GM19099 (cell line): Measurements from ENCODE around the gene DYRK3.

Source experiments
- POLR2A ChIP-seq: IDR thresholded peaks from 3 replicates; pipeline ENCODE4 v1.6.1; 2011; ENCODE audit warnings: low read depth; ENCODE audit not compliant: insufficient read length; ENCODE audit errors: extremely low read depth

The DYRK3 gene

DNA sequence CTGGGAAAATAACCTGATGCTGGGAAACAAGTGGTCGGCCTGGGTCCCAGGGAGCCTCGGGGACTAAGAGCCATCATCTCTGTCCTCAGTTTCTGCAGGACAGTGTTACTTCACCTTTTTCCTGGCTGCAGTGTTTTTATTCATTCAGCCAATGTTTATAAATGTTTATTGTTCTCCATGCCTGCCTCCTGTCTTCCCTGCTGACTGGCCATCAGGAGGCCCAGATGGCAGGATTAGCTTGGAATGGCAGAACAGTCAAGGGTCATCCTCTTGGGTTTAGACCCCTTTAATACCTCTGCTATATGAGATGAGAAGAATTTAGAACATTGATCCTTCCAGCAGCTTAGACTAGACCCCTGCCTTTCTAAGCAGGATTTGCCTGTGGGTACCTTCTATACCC, 62.7 kb downstream of the DYRK3 start:
- TF ChIP-seq POLR2A: no peak
